HCT116 (cell line): Measurements from ENCODE around the gene ERP27. TPM values are rescaled to one million over a fixed set of nuclear protein-coding genes. Genes with fewer than 3 reads are reported as not detected.

Experiments
- ATAC-seq: fragments of 200-7000 bp; cut with Tn5 transposase; 2 replicates; pipeline ENCODE4 v1.9.1; 2020; ENCODE audit warnings: mild to moderate bottlenecking, moderate library complexity
- BruUV-seq: library from RNA; stranded (reverse); fragments of 400-500 nt; replicated peaks from 2 replicates; lab custom pipeline; 2021; lab: Mats Ljungman, UMichigan
- CTCF ChIA-PET: fragments of 300-600 bp; sonication (Branson Sonifier 250); formaldehyde crosslinking; loops from one replicate; lab custom pipeline; 2021; ENCODE audit warnings: antibody characterized with exemption; lab: Charles Lee
- POLR2A ChIA-PET: fragments of 300-600, 350-600 bp; sonication (Branson Sonifier 250); formaldehyde crosslinking; loops from one replicate; lab custom pipeline; 2021; ENCODE audit warnings: antibody characterized with exemption; lab: Charles Lee
- RAD21 ChIA-PET, 2 experiments: fragments of 300-600 bp; sonication (Branson Sonifier 250); formaldehyde crosslinking; loops; one replicate each; lab custom pipeline; 2023; ENCODE audit warnings: low total read pairs in 2 of 2; ENCODE audit not compliant: uncharacterized antibody in 2 of 2, unreplicated experiment in 2 of 2, low non-redundant PET in 1 of 2; lab: Charles Lee
- DNase-seq: peaks from one replicate; pipeline ENCODE4 v3.0.0-alpha.2; 2010; ENCODE audit warnings: low read depth, low spot score
- H2AFZ ChIP-seq: fragments of 200-600 bp; shearing (Covaris generic), sonication (generic); 2 replicates; pipeline ENCODE4 v1.6.1; 2017; ENCODE audit warnings: low read depth, mixed run types, mixed read lengths, antibody characterized with exemption, low read length; ENCODE audit not compliant: poor library complexity, severe bottlenecking
- H3K27ac ChIP-seq: 2 replicates; pipeline ENCODE4 v1.5.1; 2012; ENCODE audit warnings: low read depth, low read length
- H3K27me3 ChIP-seq: fragments of 200-600 bp; sonication (generic); 2 replicates; pipeline ENCODE4 v1.6.1; 2016; ENCODE audit warnings: mixed run types, low read length, mixed read lengths; ENCODE audit not compliant: insufficient read depth
- H3K36me3 ChIP-seq, 2 experiments: fragments of 200-500 bp in 1 of 2; fragments of 200-600 bp in 1 of 2; sonication (Bioruptor generic) in 1 of 2; sonication (generic) in 1 of 2; 2 replicates each; pipeline versions ENCODE4 v1.5.1 to v1.6.1; 2014 to 2016; ENCODE audit warnings: low read length in 2 of 2, inconsistent platforms in 1 of 2, mixed read lengths in 1 of 2, mixed run types in 1 of 2; ENCODE audit not compliant: insufficient read depth in 2 of 2, control insufficient read depth in 1 of 2
- H3K4me1 ChIP-seq, 2 experiments: fragments of 200-600 bp in 1 of 2; sonication (generic) in 1 of 2; 2 replicates each; pipeline versions ENCODE4 v1.5.1 to v1.6.1; 2012 to 2017; ENCODE audit warnings: low read length in 2 of 2, inconsistent platforms in 1 of 2, mild to moderate bottlenecking in 1 of 2, mixed read lengths in 1 of 2, mixed run types in 1 of 2, moderate library complexity in 1 of 2; ENCODE audit not compliant: insufficient read depth in 2 of 2, control insufficient read depth in 1 of 2
- H3K4me2 ChIP-seq: fragments of 200-600 bp; sonication (generic); 2 replicates; pipeline ENCODE4 v1.6.1; 2017; ENCODE audit warnings: mixed run types, low read length, mixed read lengths
- H3K4me3 ChIP-seq, 2 experiments: fragments of 200-600 bp in 1 of 2; sonication (generic) in 1 of 2; replicated peaks in 1 of 2; 2 replicates each; pipeline ENCODE4 v1.5.1; 2011 to 2016; ENCODE audit warnings: low read length in 2 of 2, control low read depth in 1 of 2, low read depth in 1 of 2, mild to moderate bottlenecking in 1 of 2, mixed read lengths in 1 of 2, mixed run types in 1 of 2
- H3K79me2 ChIP-seq: fragments of 200-600 bp; sonication (generic); 2 replicates; pipeline ENCODE4 v1.6.1; 2017; ENCODE audit warnings: mild to moderate bottlenecking, mixed run types, low read length, moderate library complexity, mixed read lengths; ENCODE audit not compliant: insufficient read depth
- H3K9ac ChIP-seq: fragments of 200-600 bp; sonication (generic); 2 replicates; pipeline ENCODE4 v1.6.1; 2016; ENCODE audit warnings: low read length, mixed read lengths
- H3K9me2 ChIP-seq: fragments of 200-600 bp; sonication (generic), shearing (Covaris generic); 2 replicates; pipeline ENCODE4 v1.6.1; 2017; ENCODE audit warnings: mixed run types, mild to moderate bottlenecking, moderate library complexity; ENCODE audit not compliant: insufficient read depth
- H3K9me3 ChIP-seq, 2 experiments: fragments of 200-500 bp in 1 of 2; fragments of 200-600 bp in 1 of 2; sonication (Bioruptor generic) in 1 of 2; sonication (generic) in 1 of 2; 2 replicates each; pipeline ENCODE4 v1.6.1; 2014 to 2017; ENCODE audit warnings: low read length in 2 of 2, mixed read lengths in 2 of 2, inconsistent platforms in 1 of 2, low read depth in 1 of 2, mild to moderate bottlenecking in 1 of 2, mixed run types in 1 of 2, moderate library complexity in 1 of 2; ENCODE audit not compliant: control insufficient read depth in 1 of 2, insufficient read depth in 1 of 2
- H4K20me1 ChIP-seq: fragments of 200-600 bp; sonication (generic), shearing (Covaris generic); 2 replicates; pipeline ENCODE4 v1.6.1; 2017; ENCODE audit warnings: mixed run types, mild to moderate bottlenecking, moderate library complexity; ENCODE audit not compliant: insufficient read depth
- CTCF ChIP-seq, 3 experiments: fragments of 200-600 bp in 1 of 3; sonication (generic) in 1 of 3; IDR thresholded peaks in 2 of 3; conservative IDR thresholded peaks in 1 of 3; 2 replicates each; pipeline ENCODE4 v1.5.1; 2012 to 2017; ENCODE audit warnings: low read depth in 2 of 3, low read length in 2 of 3, antibody characterized with exemption in 1 of 3, borderline replicate concordance in 1 of 3, control low read depth in 1 of 3, mild to moderate bottlenecking in 1 of 3, mixed read lengths in 1 of 3, mixed run types in 1 of 3, moderate library complexity in 1 of 3; ENCODE audit not compliant: insufficient read depth in 1 of 3
- EZH2 ChIP-seq: fragments of 200-600 bp; sonication (generic); IDR thresholded peaks from 2 replicates; pipeline ENCODE4 v1.6.1; 2017; ENCODE audit warnings: antibody characterized with exemption, mixed run types
- FOSL1 ChIP-seq: IDR thresholded peaks from 2 replicates; pipeline ENCODE4 v1.6.1; 2012; ENCODE audit warnings: low read depth
- MAX ChIP-seq: IDR thresholded peaks from 2 replicates; pipeline ENCODE4 v1.6.1; 2012
- RAD21 ChIP-seq: IDR thresholded peaks from 2 replicates; pipeline ENCODE4 v1.6.1; 2012; ENCODE audit warnings: low read depth, mild to moderate bottlenecking
- YY1 ChIP-seq: IDR thresholded peaks from 2 replicates; pipeline ENCODE4 v1.6.1; 2011; ENCODE audit warnings: low read length, low read depth, moderate library complexity, mild to moderate bottlenecking; ENCODE audit not compliant: insufficient replicate concordance; ENCODE audit errors: extremely low read depth
- ZFX ChIP-seq: fragments of 450-650 bp; IDR thresholded peaks from 2 replicates; pipeline ENCODE4 v1.6.1; 2017
- intact Hi-C: fragments of 100-400 bp; cut with micrococcal nuclease; formaldehyde crosslinking; loops from 2 replicates; pipeline ENCODE4 v1.10.0; 2022
- total RNA-seq: library from RNA; stranded (reverse); gene quantifications from one replicate; pipeline ENCODE4 v1.2.1, GENCODE V29; 2021; ENCODE audit not compliant: unreplicated experiment

ERP27 gene
- total RNA-seq, 1 experiment from 2014 or later = 0.39 TPM

GRCh38 chr12:14931359-14931758 lies 7.0 kb downstream of the ERP27 start (continued):
- TF ChIP-seq MAX (no peak), EZH2 (no peak), YY1 (no peak), ZFX (no peak)
- TF ChIP-seq, all 23 proteins: peak for 0

GRCh38 chr12:14930299-14930698 lies 8.0 kb downstream of the ERP27 start:
- H4K20me1 ChIP-seq = no peaks in the 10 kb centered on the region
- peak overlapping the region; percentile 13 for H2AFZ ChIP-seq
- BruUV-seq = no TSS peak
- no peak overlapping the region for H3K27ac ChIP-seq
- H3K27me3 ChIP-seq = no peaks in the 10 kb centered on the region
- intact Hi-C loops = no loop called here
- ChIA-PET RAD21 (no interaction called here), CTCF (no interaction called here), POLR2A (no interaction called here)
- H3K9me3 ChIP-seq = no peaks in the 10 kb centered on the region
- TF ChIP-seq CTCF (IDR thresholded peaks at IDR 0.05 in 2 of 3, conservative IDR thresholded peaks at IDR 0.05 in 1 of 3; ENCODE audit: borderline replicate concordance in 1 of 3, insufficient read depth in 1 of 3, low read depth in 2 of 3, low read length in 2 of 3) (0 out of 6 replicates have a peak, but pooled peaks of 2 of the 3 experiments have one; percentile 3 to 6), FOSL1 (no peak), RAD21 (0 out of 2 replicates have a peak, but pooled peaks have one; percentile 7)
- no peaks in the 10 kb centered on the region for H3K36me3 ChIP-seq
- no peak overlapping the region for H3K4me2 ChIP-seq
- H3K79me2 ChIP-seq = no peaks in the 10 kb centered on the region
- peaks cover 16 to 28% of the 10 kb centered on the region in 2 experiments; a peak in 3 of 4 replicates for H3K4me1 ChIP-seq
- H3K9me2 ChIP-seq = no peaks in the 10 kb centered on the region; the same call in 1 of the 2 replicates
- ATAC-seq = no peak
- no peak for DNase-seq
- no peak overlapping the region for H3K9ac ChIP-seq
- no peak overlapping the region for H3K4me3 ChIP-seq
